CD14-positive monocyte (primary cell): Measurements from ENCODE around the gene HSPA12A. TPM values are rescaled to one million over a fixed set of nuclear protein-coding genes. Genes with fewer than 3 reads are reported as not detected.

ENCODE experiments used
- DNase-seq, 3 donors: peaks; one replicate each; pipeline ENCODE4 v3.0.0-alpha.2; 2011 to 2022
- H2AFZ ChIP-seq: 2 replicates; pipeline ENCODE4 v1.6.0; 2012; ENCODE audit warnings: mild to moderate bottlenecking, low read depth, low read length, inconsistent platforms; ENCODE audit not compliant: insufficient read depth, poor library complexity, severe bottlenecking
- H3K27ac ChIP-seq, 2 donors: 1 replicate in 1 of 2; 2 replicates in 1 of 2; pipeline ENCODE4 v1.5.1; 2012 to 2013; ENCODE audit warnings: low read length in 2 of 2, control low read depth in 1 of 2, inconsistent platforms in 1 of 2, low read depth in 1 of 2, mild to moderate bottlenecking in 1 of 2
- H3K27me3 ChIP-seq, 2 donors: one replicate each; pipeline versions ENCODE4 v1.6.0 to v1.6.1; 2011 to 2013; ENCODE audit warnings: low read length in 2 of 2; ENCODE audit not compliant: control insufficient read depth in 2 of 2, insufficient read depth in 2 of 2
- H3K36me3 ChIP-seq, 2 donors: replicated peaks in 1 of 2; 1 replicate in 1 of 2; 2 replicates in 1 of 2; pipeline versions ENCODE4 v1.5.1 to v1.6.1; 2012 to 2013; ENCODE audit warnings: low read length in 2 of 2, control low read depth in 1 of 2, inconsistent platforms in 1 of 2, mild to moderate bottlenecking in 1 of 2; ENCODE audit not compliant: insufficient read depth in 2 of 2, control insufficient read depth in 1 of 2
- H3K4me1 ChIP-seq, 2 donors: 1 replicate in 1 of 2; 2 replicates in 1 of 2; pipeline versions ENCODE4 v1.5.1 to v1.6.1; 2012 to 2013; ENCODE audit warnings: low read length in 2 of 2, control low read depth in 1 of 2, inconsistent platforms in 1 of 2, mild to moderate bottlenecking in 1 of 2, moderate library complexity in 1 of 2; ENCODE audit not compliant: insufficient read depth in 2 of 2, control insufficient read depth in 1 of 2
- H3K4me2 ChIP-seq: replicated peaks from 2 replicates; pipeline ENCODE3; 2012; ENCODE audit warnings: low read length, moderate library complexity, mild to moderate bottlenecking; ENCODE audit not compliant: poor library complexity, severe bottlenecking; ENCODE audit errors: extremely low read depth
- H3K4me3 ChIP-seq, 3 experiments: fragments of 200-600 bp in 1 of 3; sonication (generic) in 1 of 3; replicated peaks in 1 of 3; 1 replicate in 2 of 3; 2 replicates in 1 of 3; pipeline ENCODE4 v1.5.1; 2011 to 2013; ENCODE audit warnings: low read length in 3 of 3, mild to moderate bottlenecking in 3 of 3, control low read depth in 2 of 3, low read depth in 2 of 3, inconsistent platforms in 1 of 3, moderate library complexity in 1 of 3
- H3K79me2 ChIP-seq: 2 replicates; pipeline ENCODE4 v1.6.0; 2012; ENCODE audit warnings: mild to moderate bottlenecking, control low read depth, inconsistent platforms, low read length, moderate library complexity; ENCODE audit not compliant: insufficient read depth
- H3K9ac ChIP-seq: 2 replicates; pipeline ENCODE4 v1.6.0; 2017; ENCODE audit warnings: low read length, mild to moderate bottlenecking; ENCODE audit not compliant: insufficient read depth, poor library complexity, severe bottlenecking
- H3K9me3 ChIP-seq, 2 donors: replicated peaks in 1 of 2; 1 replicate in 1 of 2; 2 replicates in 1 of 2; pipeline versions ENCODE4 v1.5.1 to v1.6.1; 2012 to 2013; ENCODE audit warnings: low read length in 2 of 2, control low read depth in 1 of 2; ENCODE audit not compliant: control insufficient read depth in 1 of 2, insufficient read depth in 1 of 2
- H4K20me1 ChIP-seq: 2 replicates; pipeline ENCODE4 v1.6.0; 2012; ENCODE audit warnings: mild to moderate bottlenecking, low read length, control low read depth, moderate library complexity; ENCODE audit not compliant: insufficient read depth
- H3K27ac Mint-ChIP-seq, 7 donors: one replicate each; pipeline ENCODE4 v1.8.0; 2020; ENCODE audit warnings: mild to moderate bottlenecking in 7 of 7, mixed read lengths in 7 of 7, moderate library complexity in 6 of 7, inconsistent platforms in 2 of 7
- H3K27me3 Mint-ChIP-seq, 3 donors: one replicate each; pipeline ENCODE4 v1.8.0; 2021 to 2022; ENCODE audit warnings: low read depth in 3 of 3, mild to moderate bottlenecking in 3 of 3, mixed read lengths in 3 of 3, moderate library complexity in 3 of 3, inconsistent platforms in 1 of 3
- H3K36me3 Mint-ChIP-seq, 2 donors: one replicate each; pipeline ENCODE4 v1.8.0; 2020; ENCODE audit warnings: mixed read lengths in 2 of 2, inconsistent platforms in 1 of 2, mild to moderate bottlenecking in 1 of 2
- H3K4me1 Mint-ChIP-seq: one replicate; pipeline ENCODE4 v1.8.0; 2020; ENCODE audit warnings: mild to moderate bottlenecking, mixed read lengths
- H3K4me3 Mint-ChIP-seq, 2 donors: one replicate each; pipeline ENCODE4 v1.8.0; 2020; ENCODE audit warnings: mild to moderate bottlenecking in 2 of 2, mixed read lengths in 2 of 2, moderate library complexity in 1 of 2
- H3K9me3 Mint-ChIP-seq, 7 donors: one replicate each; pipeline ENCODE4 v1.8.0; 2020 to 2022; ENCODE audit warnings: mixed read lengths in 7 of 7, mild to moderate bottlenecking in 6 of 7, moderate library complexity in 6 of 7, inconsistent platforms in 2 of 7
- CTCF ChIP-seq: fragments of 200-600 bp; IDR thresholded peaks from one replicate; pipeline ENCODE4 v1.8.0; 2022; ENCODE audit warnings: antibody characterized with exemption, mild to moderate bottlenecking
- WGBS: methylation state at CpG from one replicate; pipeline ENCODE4 v1.1.5; 2013; ENCODE audit warnings: missing lambda C conversion rate; ENCODE audit not compliant: insufficient coverage; 5-methylcytosine and 5-hydroxymethylcytosine counted together
- intact Hi-C, 2 donors: fragments of 100-400 bp; cut with micrococcal nuclease; formaldehyde crosslinking; loops; one replicate each; pipeline versions ENCODE4 v1.15.0 to v1.15.1; 2023
- polyA plus RNA-seq, 3 donors: library from polyadenylated mRNA; depleted of rRNA in 1 of 3; unstranded in 2 of 3; stranded (reverse) in 1 of 3; fragments of 300-500 nt in 2 of 3; fragments of >200 nt in 1 of 3; fragmentation: Illumina TruSeq in 2 of 3; gene quantifications; 1 replicate in 2 of 3; 2 replicates in 1 of 3; pipeline ENCODE4 v1.2.3, GENCODE V29; 2012 to 2021

The HSPA12A gene
- polyA plus RNA-seq, 3 donors, result 0.01 TPM; not detected in 2

DNA sequence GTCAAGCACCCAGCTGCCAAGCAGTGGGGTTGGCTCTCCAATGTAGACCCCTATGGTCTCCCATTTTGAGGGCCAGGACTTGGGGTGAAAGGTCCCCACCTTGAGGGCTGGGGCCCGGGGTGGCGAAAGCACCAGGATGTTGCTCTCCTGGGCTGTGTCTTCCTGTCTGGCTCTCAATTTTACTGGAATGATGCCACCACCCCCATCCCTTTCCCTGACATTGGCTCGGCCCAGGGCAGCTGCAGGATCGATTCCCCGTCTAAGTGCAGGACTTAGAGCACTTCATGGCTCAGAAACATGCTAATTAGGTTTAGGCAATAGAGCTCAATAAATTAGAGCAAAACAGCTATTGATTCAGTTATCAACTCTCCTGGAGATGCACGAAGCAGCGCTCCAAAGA is 27.0 kb upstream of the HSPA12A start:
- no peak overlapping the region for H3K27ac Mint-ChIP-seq
- intact Hi-C loops, result no loop called here
- 96% methylated on average over 4 of the region's 7 CpGs for WGBS

GRCh38 chr10:116768786-116769185 is 26.4 kb upstream of the HSPA12A start:
- peaks cover 7 to 22% (median 7%) of the 10 kb centered on the region in 3 donors for H3K27me3 Mint-ChIP-seq
- H3K9ac ChIP-seq, result no peak overlapping the region
- peaks cover 0 to 2% of the 10 kb centered on the region in 2 donors for H3K27me3 ChIP-seq
- H3K4me3 Mint-ChIP-seq, result no peak overlapping the region
- intact Hi-C loops, result no loop called here
- 83% methylated on average over 3 of the region's 4 CpGs for WGBS
- H3K4me1 ChIP-seq, result no peaks in the 10 kb centered on the region
- H3K36me3 Mint-ChIP-seq, result no peaks in the 10 kb centered on the region
- no peak overlapping the region for H3K4me2 ChIP-seq
- no peak overlapping the region for H3K27ac ChIP-seq
- no peaks in the 10 kb centered on the region for H3K79me2 ChIP-seq
- no peaks in the 10 kb centered on the region for H3K36me3 ChIP-seq
- no peaks in the 10 kb centered on the region for H4K20me1 ChIP-seq
- peaks cover 0 to 6% (median 0%) of the 10 kb centered on the region in 7 donors for H3K9me3 Mint-ChIP-seq
- H2AFZ ChIP-seq, result no peak overlapping the region
- DNase-seq, result no peak
- H3K9me3 ChIP-seq, result no peaks in the 10 kb centered on the region
- no peak overlapping the region for H3K27ac Mint-ChIP-seq
- TF ChIP-seq CTCF, result no peak
- H3K4me1 Mint-ChIP-seq, result no peaks in the 10 kb centered on the region
- H3K4me3 ChIP-seq, result no peak overlapping the region

More for the DNA sequence above, 27.0 kb upstream of the HSPA12A start:
- no peaks in the 10 kb centered on the region for H4K20me1 ChIP-seq
- H3K4me1 Mint-ChIP-seq, result no peaks in the 10 kb centered on the region
- no peaks in the 10 kb centered on the region for H3K36me3 Mint-ChIP-seq
- H3K4me3 ChIP-seq, result no peak overlapping the region
- no peak for DNase-seq
- H3K36me3 ChIP-seq, result no peaks in the 10 kb centered on the region
- H3K4me1 ChIP-seq, result no peaks in the 10 kb centered on the region
- H3K27ac ChIP-seq, result no peak overlapping the region
- H3K4me3 Mint-ChIP-seq, result no peak overlapping the region
- H3K27me3 Mint-ChIP-seq, result peaks cover 7 to 20% (median 7%) of the 10 kb centered on the region in 3 donors
- peaks cover 0 to 6% (median 0%) of the 10 kb centered on the region in 7 donors for H3K9me3 Mint-ChIP-seq
- no peaks in the 10 kb centered on the region for H3K79me2 ChIP-seq
- no peak overlapping the region for H3K4me2 ChIP-seq
- no peak for TF ChIP-seq CTCF
- H3K9ac ChIP-seq, result no peak overlapping the region
- no peaks in the 10 kb centered on the region for H3K9me3 ChIP-seq
- H3K27me3 ChIP-seq, result peaks cover 0 to 2% of the 10 kb centered on the region in 2 donors
- H2AFZ ChIP-seq, result no peak overlapping the region
